GM21515 (cell line): ENCODE measurements around the gene CDK14.
"Not testable (repeated sequence)": the region's sequence is repeated elsewhere in the genome, so short reads cannot be mapped to it uniquely, and the experiment has no call there.

Experiments used
- ATAC-seq: cut with Tn5 transposase; IDR thresholded peaks from one replicate; pipeline ENCODE4 v1.9.1; 2021; ENCODE audit not compliant: unreplicated experiment

The CDK14 gene

DNA sequence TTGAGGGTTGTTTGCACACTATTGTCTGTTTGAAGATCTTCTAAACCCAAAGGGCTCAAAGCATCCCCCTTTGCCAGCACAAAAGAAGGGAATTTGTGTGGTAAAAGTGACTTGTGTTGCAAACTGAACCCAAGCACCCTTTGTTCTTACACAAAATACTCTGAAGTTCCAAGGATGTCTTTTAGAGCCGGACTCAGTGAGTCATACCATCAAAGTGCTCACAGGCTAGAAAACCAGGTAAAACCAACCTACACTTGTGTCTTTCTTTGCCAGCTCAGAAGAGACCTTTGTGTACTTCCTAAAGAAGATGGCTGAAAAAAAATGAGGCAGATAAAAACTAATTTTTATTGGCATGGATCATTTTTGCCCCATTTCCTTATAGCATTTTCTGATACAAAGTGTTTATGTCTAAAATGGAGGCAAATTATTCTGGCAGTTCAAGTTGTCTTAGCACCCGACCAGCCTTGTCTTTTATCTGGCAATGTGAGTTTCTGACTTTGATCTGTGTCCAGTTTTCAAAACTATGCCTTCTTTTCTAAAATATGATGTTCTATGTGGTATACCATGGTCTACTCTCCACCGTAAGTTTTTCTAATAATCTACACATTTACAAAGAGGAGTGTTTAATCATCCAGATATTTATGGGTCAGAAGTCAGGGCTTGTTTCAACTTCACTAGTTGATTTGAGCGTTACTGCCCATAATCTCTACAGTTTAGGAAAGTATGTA lies 539.7 kb downstream of the CDK14 start:
- no peak for ATAC-seq

DNA sequence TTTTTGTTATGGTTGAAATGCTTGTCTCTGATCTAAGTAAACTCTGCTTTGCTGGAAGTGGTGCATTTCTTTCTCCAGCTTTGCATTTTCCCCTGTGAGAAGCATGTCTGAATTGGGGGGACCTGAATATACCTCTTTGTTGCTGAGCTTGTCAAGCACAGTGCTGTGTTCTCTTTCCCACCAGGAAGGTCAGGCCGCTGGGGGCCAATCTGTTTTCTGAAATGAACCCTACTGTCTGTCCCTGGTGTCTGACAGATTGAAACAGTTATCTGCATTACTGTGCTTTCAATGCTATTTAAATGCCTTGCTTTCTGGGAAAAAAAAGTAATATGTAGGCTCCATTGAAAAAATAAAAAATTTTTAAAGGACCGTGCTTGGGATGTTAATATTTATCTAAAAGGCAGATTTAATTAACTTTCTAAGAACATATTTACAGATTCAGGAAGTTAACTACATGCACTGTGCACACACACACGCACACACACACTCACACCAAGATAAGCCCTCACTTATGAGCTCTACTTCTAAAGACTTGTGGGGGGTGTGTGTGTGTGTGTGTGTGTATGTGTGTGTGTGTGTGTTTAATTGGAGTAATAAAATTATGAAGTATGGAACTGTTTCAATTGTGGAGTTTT lies 541.1 kb downstream of the CDK14 start:
- no peak for ATAC-seq

DNA sequence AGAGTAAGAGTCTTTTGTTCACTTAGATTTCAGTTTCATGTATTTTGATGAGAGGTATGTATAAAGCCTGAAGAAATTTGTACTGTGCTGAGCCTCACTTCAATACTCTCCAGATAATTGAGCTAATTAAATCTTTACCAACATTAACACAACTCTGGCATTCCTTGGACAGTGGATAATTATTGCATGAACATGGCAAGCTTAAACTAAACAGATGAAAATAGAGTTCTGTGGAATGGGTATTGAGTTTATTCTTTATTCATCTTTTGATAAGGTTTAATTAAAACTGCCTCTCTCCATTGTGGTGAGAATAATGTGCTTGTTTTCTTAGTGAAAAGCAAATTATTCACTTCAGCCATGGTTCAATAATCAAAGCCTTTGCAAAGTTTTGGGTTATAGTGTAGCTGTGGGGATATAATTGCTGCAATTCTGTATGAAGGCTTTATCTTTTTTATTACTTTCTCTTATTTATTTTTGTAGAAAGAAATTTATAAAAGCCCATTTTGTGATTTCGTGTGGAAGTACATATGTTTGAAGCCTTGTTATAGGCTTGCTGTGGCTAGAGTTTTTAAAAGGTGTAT lies 541.8 kb downstream of the CDK14 start:
- no peak for ATAC-seq

DNA sequence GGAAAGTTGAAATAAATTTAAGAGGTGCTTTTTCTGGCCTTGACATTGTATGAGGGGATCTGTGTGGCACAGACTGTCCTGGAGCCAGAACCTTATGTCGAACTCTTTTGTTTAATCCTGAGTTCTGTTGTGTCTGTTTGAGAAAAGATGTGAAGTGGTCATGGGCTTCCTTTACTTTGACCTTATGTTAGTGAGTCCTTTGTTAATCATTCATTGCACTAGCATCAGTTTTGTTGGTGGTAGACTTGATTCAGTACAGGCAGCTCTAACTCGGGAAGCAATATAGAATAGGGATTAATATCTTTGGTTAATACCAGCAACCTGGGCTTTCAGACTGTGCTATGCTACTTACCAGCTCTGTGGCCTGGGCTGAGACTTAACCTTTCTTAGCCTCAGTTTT lies 544.2 kb downstream of the CDK14 start:
- ATAC-seq: no peak

DNA sequence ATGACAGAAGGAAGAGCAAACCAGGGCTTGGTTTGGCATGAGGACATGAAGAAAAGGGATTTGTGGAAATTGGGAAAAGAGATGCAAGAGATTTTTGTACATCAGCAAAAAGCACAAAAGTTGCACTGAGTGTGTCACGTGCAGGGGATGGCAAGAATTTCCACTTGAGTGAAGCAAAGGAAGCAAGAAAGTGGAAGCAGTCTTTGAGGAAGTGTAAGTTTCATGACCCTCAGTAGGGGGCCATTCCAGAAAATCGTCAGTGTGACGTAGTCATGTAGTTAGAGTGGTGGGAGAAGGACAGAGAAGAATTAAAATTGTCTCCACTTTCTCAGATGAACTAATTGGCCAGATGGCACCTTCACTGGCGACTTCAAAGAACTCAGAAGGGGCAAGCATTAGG lies 544.9 kb downstream of the CDK14 start:
- ATAC-seq: no peak

DNA sequence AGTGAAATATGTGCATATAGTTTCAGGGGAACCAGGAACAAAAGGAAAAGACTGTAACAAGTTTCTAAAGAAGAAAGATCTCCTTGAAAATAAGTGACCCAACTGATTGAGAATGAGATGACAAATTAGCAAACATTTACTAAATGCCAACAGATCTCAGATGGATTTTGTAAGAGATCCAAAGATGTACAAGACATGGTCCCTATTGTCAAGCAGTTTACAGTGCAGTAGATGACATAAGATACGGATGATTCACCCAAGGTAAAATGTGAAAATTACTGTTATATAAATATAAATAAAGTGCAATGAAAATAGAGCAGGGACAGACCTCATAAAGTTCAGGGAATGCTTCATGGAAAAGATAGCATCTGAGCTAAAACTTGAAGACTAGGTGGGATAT lies 546.6 kb downstream of the CDK14 start:
- no peak for ATAC-seq

DNA sequence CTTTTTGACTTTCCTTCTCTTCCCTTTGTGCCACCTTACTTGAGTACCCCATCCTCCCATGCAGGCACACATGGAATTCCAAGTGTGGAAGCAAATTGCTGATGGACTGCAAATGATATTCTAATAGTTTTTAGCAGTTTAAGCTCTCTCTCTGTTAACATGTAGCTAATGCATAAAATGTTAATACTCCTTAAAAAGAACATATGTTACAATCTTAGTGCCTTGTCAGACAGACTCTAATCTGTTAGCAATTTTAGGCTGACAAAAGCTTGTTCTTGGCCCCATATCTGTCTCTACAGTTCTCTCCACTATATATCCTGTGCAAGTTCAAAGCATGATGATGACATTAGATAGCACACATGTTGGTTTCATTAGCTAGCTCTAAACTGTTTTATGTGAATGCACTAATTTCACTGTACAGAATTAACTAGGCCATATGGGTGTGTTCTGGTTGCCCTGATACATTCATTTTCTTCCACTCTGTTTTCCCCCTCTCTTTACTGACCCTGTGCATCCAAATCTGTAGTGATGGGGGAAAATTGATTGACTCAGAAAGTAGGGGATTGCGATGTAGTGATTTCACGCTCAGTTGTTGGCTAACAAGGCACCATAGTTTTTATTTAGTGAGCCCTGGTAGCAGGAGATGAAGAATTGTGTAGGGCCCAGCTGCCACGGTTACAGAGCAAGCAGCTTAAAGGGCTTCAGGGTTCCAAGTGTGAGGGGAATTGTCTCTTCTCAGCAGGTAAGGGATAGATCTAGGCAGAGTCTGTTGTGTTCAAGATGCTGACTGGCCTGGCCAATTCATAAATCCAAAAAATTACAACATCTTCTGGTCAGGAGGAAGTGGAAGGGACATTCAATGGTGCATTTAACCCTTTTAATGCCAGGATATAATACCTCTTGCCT lies 553.5 kb downstream of the CDK14 start:
- ATAC-seq: no peak

DNA sequence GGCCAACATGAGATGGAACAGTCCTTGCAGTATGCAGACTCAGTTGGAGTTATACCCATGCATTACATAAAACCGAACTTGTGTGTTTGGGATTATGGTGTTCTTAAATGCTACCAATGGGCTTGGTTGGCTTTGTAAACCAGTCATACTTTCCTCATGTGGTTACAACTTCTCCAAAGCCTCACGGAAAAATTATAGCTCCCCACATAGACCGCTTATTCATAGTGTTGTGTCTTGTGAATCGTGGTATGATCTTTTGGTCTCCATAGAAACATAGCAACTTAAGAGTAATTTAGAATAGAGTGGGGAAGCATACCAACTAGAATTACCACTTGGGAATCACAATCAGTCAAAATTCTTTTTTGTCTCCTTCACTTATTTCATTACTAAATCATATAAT lies 555.8 kb downstream of the CDK14 start:
- no peak for ATAC-seq

DNA sequence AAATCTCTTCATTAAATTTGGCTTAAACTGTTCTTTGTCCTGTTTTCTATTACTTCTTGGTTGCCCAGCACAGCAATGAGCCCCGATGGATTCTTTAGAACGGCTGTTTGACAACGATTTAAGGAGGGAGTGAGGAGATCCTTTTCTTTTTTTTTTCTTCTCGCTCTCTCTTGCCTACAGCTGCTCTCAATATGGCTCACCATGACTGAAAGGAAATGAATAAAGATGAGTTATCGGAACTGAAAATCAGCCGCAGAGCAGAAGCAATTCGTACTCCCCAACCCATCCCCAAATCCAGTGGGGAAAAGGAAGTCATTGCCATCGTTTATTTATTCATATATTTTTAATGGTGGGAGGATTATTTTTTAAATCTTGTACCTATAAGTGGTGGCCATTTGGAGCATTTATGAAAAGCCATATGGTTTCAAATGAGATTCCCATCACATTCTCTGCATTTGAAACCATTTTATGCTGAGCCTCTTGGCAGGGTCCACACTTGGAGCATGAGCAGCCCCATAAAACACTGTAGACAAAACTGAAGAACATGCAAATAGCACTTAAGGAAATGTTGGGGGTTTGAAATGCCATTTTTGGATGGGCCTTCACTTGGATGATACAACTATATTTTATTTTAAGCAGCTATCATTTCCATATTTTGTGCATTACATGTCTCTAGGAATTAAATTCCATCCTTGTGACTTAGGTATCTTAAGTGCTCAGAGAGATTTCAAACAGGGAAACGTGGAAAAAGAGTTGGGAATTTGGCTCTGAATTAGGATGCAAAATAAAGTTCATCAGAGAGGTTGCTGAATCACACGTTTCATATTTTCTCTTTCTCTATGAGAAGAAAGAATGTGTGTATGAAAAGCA lies 560.4 kb downstream of the CDK14 start:
- no peak for ATAC-seq

DNA sequence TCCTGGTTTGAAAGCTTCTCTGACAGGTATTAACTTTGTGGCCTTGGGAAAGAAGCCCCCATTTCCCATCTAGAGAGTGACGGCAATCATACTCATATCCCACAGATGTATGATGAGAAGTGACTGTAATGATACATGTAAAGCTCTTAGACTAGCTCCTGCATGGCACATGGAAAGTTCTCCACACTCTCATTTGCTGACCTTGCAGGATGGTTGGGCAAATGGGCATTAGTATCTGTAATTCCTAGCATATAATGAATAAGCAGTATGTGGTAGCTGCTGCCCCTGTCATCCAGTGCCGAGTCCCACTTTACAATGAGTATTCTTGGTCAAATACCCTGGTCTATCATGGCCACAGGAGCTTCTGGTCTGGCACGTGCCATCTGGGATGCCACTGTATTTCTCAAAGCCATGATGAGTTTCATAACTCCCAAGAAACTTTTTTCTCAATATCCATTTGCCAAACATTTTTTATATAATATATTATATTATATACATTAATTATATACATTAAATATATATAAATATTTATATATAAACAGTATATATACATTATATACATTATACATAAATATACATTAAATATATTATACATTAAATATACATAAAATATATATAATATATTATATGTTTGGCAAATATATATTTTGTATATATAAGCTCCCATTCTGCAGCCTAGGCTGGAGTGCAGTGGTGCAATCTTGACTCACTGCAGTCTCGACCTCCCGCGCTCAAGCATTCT lies 561.6 kb downstream of the CDK14 start:
- ATAC-seq: no peak

DNA sequence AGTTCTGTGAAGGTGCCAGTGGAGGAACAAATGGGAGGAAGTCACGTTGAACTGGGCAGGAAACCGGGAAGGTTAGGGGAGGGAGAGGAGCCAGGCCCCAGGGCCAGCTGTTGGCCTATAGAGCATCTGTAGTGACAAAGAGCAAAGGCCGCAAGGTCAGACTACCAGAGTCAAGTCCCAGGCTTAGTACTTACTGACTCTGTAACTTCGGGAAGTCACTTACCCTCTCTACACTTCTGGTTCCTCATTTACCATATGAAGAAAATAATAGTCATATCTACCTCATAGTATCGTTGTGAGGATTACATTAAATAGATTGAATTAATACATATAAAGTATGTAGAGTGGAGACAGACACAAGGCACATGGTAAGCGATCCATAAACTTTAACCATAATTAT lies 566.3 kb downstream of the CDK14 start:
- no peak for ATAC-seq

DNA sequence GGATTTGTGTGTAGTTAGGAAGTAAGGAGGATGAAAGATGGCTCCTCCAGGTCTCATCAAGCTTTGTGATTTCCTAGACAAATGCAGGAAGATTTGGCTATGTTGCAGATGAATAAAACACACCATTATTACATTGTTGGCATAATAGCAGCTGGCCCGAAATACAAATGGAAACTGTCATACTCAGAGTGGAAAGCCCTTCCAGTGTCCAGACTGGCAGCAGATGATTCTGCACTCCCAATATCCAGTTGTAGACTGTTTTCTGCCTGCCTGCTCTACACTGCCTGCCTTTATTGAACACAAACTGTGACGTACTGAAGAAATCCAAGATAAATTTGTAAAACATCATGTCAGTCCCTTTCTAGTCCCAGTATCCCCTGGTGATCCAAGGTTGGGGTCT lies 568.4 kb downstream of the CDK14 start:
- no peak for ATAC-seq

DNA sequence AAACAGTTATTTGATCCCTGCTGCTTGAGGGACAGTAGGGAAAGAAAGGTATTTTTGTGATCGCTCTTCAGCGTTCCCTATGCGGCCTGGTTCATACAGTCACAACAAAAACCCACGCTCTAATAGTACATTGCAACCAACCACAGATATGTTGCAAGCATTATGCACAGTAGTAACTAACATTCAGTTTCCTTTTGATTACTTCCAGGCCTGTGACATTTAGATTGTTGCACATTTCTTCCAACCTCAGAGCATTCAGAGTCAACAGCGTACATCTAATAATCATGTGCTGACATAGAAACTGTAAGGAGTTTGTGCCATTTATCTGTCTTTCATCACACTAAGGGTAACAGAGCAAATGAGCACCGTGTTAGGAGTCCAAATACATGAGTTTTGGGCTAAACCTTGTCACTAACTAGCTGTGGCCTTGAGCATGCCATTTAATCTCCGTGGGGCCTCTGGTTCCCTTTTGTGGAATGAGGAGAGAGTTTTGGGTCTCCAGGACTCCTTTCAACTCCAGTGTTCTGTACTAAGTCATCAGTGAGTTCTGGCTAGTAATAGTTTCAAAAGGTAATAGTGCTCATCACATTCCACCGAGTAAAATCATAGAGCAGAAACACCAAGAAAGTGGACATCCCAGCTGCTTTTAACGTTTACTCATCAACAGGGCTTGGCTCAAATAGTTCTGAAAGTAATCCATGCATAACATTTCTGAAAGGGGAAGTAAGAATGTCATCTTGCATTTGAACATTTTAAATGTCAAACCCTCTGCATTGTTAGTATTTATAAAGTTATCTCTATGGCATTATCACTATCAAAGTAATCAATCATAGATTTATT lies 569.1 kb downstream of the CDK14 start:
- ATAC-seq: peak; percentile 89

DNA sequence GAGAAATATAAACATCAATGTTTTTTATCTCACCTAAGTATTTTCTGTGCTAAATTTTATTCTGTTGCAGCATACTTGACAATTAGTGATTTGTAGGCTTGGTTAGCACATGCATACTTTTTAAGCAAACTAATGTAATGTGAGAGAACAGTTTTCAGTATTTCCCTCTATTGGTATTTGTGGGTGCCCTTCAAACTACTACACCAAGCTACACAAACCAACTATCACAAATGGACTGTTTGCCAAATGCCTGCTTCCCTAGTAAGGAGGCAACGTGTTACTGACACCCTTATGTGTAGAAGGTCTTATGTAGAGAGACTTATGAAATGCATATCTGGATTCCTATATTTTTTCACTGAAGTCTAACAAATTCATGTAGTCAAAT lies 569.7 kb downstream of the CDK14 start:
- peak; percentile 42 for ATAC-seq

DNA sequence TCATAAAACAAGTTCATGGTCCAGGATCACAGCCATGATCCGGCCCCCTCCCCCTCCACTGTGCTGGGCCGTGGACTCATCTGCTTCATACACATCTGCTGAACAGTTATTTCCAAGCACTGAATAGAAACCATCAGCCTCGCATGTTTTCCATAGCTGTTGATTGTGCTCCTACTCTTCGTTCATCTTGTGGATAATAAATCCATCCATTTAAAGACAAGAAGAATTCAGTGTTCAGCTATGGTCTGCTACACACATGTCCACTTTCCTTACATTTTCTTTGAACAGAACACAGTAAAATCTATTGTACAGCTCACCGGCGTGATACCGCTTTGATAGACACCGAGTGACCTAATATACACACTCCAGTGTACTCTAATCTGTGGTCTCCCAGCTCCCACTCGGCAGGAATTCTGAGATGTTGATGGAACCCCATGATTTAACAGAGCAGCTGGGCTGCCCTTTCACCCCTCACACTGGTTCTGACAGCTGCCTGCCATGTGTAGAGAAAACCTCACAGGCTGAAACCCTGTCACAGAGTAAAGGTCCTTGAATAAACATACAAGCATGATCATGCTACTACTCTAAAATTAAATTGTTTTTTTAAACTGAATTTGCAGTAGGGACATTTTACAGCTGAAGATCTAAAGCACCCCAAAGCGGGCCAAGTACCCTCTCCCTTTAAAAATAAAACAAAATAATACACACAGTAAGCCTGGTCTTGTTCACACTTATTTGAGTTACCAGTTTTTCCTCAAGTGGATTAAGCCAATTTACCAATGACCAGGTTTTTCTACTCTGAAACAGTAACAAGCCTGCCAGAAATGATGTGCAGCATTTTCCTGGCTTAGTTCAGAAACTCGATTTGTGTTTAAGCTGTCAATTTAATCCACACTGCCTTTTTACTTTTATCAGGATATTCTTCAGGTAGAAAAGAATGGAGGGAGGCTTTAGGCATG lies 573.0 kb downstream of the CDK14 start:
- no peak for ATAC-seq

DNA sequence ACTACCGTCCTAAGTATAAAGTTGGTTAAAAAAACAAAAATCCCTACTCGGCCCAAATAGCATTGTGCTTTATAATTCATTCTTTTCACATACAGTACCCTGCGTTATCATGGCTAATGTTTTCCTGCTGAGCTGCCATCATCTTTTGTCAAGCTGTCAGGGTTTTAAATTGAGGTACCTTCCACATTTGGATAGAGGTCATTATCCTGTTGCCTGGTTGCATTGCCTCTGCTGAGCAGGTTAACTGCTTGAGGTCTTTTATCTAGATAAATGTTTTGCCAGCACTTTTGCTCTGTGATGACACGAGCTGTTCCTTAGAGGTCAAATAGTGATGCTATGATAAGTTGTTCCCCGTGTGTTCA lies 573.7 kb downstream of the CDK14 start:
- no peak for ATAC-seq

DNA sequence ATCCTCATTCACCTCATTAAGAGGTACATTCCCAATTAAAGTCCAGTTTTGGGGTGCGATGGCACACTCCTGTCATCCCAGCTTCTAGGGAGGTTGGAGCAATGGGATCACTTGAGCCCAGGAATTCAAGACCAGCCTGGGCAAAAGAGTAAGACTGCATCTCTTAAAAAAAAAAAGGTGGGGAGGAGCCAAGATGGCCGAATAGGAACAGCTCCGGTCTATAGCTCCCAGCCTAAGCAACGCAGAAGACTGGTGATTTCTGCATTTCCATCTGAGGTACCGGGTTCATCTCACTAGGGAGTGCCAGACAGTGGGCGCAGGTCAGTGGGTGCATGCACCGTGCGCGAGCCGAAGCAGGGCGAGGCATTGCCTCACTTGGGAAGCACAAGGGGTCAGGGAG lies 577.1 kb downstream of the CDK14 start:
- ATAC-seq: not testable (repeated sequence)

DNA sequence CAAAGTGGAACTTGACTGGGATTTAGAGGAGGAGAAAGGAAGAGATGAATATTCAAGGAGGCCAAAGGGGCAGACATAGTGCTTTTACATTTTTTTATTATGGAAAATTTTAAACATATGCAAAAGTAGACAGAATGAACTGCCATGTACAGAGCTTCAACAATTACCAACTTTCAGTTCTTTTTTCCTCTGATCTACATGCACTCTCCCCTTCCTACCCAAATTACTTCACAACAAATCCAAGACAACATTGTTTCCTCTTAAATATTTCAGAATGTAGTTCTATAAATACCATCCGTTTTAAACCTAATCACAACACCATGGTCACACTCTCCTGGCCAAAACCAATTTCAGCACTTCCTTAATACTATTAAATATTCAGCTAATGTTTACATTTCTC lies 584.6 kb downstream of the CDK14 start:
- no peak for ATAC-seq
